Measurements from ENCODE around the gene OR5I1. TPM values are rescaled to one million over a fixed set of nuclear protein-coding genes. Genes with fewer than 3 reads are reported as not detected.

Gene OR5I1
- total and polyA plus RNA-seq, 2 donors from 2014 or later = not detected

DNA sequence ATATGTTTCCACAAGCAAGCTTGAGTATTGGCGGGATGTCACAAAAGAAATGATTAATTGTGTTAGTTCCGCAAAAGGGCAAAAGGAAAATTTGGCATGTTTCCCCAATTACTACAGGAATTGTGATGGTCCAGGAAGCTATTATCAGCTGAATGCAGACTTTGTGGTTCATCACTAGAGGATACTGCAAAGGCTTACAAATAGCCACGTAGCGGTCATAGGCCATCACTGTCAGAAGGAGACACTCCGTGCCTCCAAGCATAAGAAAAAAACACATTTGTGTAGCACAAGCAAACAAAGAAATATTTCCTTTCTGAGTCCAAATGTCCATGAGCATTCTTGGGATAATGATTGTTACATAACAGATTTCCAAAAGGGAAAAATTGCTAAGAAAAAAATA lies 31.7 kb upstream of the OR5I1 start:
- FAIRE-seq = no peak
- TF ChIP-seq, protein P1, sequence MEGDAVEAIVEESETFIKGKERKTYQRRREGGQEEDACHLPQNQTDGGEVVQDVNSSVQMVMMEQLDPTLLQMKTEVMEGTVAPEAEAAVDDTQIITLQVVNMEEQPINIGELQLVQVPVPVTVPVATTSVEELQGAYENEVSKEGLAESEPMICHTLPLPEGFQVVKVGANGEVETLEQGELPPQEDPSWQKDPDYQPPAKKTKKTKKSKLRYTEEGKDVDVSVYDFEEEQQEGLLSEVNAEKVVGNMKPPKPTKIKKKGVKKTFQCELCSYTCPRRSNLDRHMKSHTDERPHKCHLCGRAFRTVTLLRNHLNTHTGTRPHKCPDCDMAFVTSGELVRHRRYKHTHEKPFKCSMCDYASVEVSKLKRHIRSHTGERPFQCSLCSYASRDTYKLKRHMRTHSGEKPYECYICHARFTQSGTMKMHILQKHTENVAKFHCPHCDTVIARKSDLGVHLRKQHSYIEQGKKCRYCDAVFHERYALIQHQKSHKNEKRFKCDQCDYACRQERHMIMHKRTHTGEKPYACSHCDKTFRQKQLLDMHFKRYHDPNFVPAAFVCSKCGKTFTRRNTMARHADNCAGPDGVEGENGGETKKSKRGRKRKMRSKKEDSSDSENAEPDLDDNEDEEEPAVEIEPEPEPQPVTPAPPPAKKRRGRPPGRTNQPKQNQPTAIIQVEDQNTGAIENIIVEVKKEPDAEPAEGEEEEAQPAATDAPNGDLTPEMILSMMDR (IDR thresholded peaks at IDR 0.05; ENCODE audit: borderline replicate concordance, extremely low read depth, insufficient read depth) = no peak
- no peak overlapping the region for H3K27ac ChIP-seq (ENCODE audit: low read depth in 2 of 2, low read length in 2 of 2)
- H3K4me1 ChIP-seq (ENCODE audit: control insufficient read depth in 2 of 3, insufficient read depth in 2 of 3, low read depth in 1 of 3, low read length in 3 of 3) = no peaks in the 10 kb centered on the region
- no peaks in the 10 kb centered on the region for H3K9me3 ChIP-seq (ENCODE audit: control insufficient read depth in 2 of 3, insufficient read depth in 1 of 3, low read length in 3 of 3)
- no peaks in the 10 kb centered on the region for H3K36me3 ChIP-seq (ENCODE audit: control insufficient read depth in 2 of 3, insufficient read depth in 3 of 3, low read length in 3 of 3)
- intact Hi-C loops (cut with DNase I) = no loop called here
- H3K4me3 ChIP-seq (ENCODE audit: low read length in 3 of 3) = no peak overlapping the region
- no peak for DNase-seq
- H3K27me3 ChIP-seq (ENCODE audit: control insufficient read depth, insufficient read depth, low read length) = no peaks in the 10 kb centered on the region
- H3K9ac ChIP-seq (ENCODE audit: low read length in 3 of 3) = no peak overlapping the region

DNA sequence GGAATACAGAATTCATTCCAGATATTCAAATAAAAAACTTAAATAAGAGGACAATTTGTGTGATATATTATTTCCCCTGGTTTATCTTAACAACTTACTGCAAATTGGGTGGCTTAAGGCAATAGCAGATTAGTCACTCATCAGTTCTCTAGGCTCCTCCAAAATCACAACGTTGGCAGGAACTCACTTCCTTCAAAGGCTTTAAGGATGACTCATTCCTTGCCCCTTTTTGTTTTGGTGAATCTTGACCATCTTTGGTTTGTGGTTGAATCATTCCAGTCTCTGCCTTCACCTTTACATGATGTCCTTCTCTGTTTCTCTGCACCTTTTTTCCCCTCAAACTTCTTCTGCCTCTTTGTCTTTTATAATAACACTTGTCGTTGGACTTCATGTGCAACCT lies 30.2 kb upstream of the OR5I1 start:
- Histone ChIP-seq H3K27ac (ENCODE audit: low read depth in 2 of 2, low read length in 2 of 2) (no peak overlapping the region), H3K4me3 (ENCODE audit: low read length in 3 of 3) (no peak overlapping the region), H3K9me3 (ENCODE audit: control insufficient read depth in 2 of 3, insufficient read depth in 1 of 3, low read length in 3 of 3) (no peaks in the 10 kb centered on the region), H3K36me3 (ENCODE audit: control insufficient read depth in 2 of 3, insufficient read depth in 3 of 3, low read length in 3 of 3) (no peaks in the 10 kb centered on the region), H3K9ac (ENCODE audit: low read length in 3 of 3) (no peak overlapping the region), H3K27me3 (ENCODE audit: control insufficient read depth, insufficient read depth, low read length) (no peaks in the 10 kb centered on the region), H3K4me1 (ENCODE audit: control insufficient read depth in 2 of 3, insufficient read depth in 2 of 3, low read depth in 1 of 3, low read length in 3 of 3) (no peaks in the 10 kb centered on the region)
- DNase-seq (no peak), FAIRE-seq (no peak)
- TF ChIP-seq, protein P1 (IDR thresholded peaks at IDR 0.05; ENCODE audit: borderline replicate concordance, extremely low read depth, insufficient read depth) = no peak
- intact Hi-C loops (cut with DNase I) = no loop called here

DNA sequence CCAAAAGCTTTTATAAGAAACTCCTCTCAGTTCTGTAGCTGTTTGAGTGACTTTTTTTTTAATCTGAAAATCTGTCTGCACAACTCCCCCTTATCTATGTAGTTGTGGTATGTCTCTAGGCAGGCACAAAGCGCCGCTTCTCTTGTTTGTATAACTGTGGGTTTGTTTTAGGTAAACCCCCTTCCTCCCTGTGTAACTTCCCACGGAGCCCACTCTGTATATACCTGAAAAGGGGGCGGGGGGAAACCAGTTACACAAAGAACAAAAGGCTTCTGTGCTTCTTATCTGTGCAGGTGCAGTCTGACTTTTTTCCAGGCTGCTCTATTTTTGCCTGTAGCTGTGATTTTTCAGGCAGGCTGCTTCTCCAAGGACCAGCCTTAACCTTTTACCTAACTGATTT lies 20.3 kb upstream of the OR5I1 start:
- DNase-seq = no peak
- no peak for FAIRE-seq
- TF ChIP-seq, protein P1 (IDR thresholded peaks at IDR 0.05; ENCODE audit: borderline replicate concordance, extremely low read depth, insufficient read depth) = no peak
- intact Hi-C loops (cut with DNase I) = no loop called here
- H3K27ac ChIP-seq (ENCODE audit: low read depth in 2 of 2, low read length in 2 of 2) = no peak overlapping the region
- no peaks in the 10 kb centered on the region for H3K36me3 ChIP-seq (ENCODE audit: control insufficient read depth in 2 of 3, insufficient read depth in 3 of 3, low read length in 3 of 3)
- no peaks in the 10 kb centered on the region for H3K4me1 ChIP-seq (ENCODE audit: control insufficient read depth in 2 of 3, insufficient read depth in 2 of 3, low read depth in 1 of 3, low read length in 3 of 3)
- no peaks in the 10 kb centered on the region for H3K9me3 ChIP-seq (ENCODE audit: control insufficient read depth in 2 of 3, insufficient read depth in 1 of 3, low read length in 3 of 3)
- no peak overlapping the region for H3K9ac ChIP-seq (ENCODE audit: low read length in 3 of 3)
- no peaks in the 10 kb centered on the region for H3K27me3 ChIP-seq (ENCODE audit: control insufficient read depth, insufficient read depth, low read length)
- H3K4me3 ChIP-seq (ENCODE audit: low read length in 3 of 3) = no peak overlapping the region

DNA sequence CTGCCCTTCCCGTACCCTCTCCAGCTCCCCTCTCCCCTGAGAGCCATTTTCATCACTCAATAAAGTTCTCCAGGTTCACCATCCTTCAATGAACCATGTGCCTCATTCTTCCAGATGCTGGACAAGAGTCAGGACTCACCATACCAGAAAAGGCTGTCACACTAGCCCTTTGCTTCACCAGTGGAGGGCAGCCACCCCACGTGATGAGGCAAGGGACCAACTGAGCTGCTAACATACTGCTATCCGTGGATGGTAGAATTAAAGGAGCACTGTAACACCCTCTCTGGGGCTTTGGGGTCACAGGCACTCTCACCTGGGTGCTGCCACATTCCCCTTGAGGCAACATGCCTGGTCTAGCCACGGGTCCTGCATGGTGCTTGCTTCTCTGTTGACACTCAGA lies 13.1 kb upstream of the OR5I1 start:
- H3K27me3 ChIP-seq (ENCODE audit: control insufficient read depth, insufficient read depth, low read length) = no peaks in the 10 kb centered on the region
- intact Hi-C loops (cut with DNase I) = no loop called here

More for the DNA sequence above, 13.1 kb upstream of the OR5I1 start:
- H3K4me3 ChIP-seq (ENCODE audit: low read length in 3 of 3) = no peak overlapping the region
- TF ChIP-seq, protein P1 (IDR thresholded peaks at IDR 0.05; ENCODE audit: borderline replicate concordance, extremely low read depth, insufficient read depth) = no peak
- no peaks in the 10 kb centered on the region for H3K4me1 ChIP-seq (ENCODE audit: control insufficient read depth in 2 of 3, insufficient read depth in 2 of 3, low read depth in 1 of 3, low read length in 3 of 3)
- DNase-seq (no peak), FAIRE-seq (no peak)
- no peaks in the 10 kb centered on the region for H3K9me3 ChIP-seq (ENCODE audit: control insufficient read depth in 2 of 3, insufficient read depth in 1 of 3, low read length in 3 of 3)
- H3K27ac ChIP-seq (ENCODE audit: low read depth in 2 of 2, low read length in 2 of 2) = no peak overlapping the region
- H3K9ac ChIP-seq (ENCODE audit: low read length in 3 of 3) = no peak overlapping the region
- H3K36me3 ChIP-seq (ENCODE audit: control insufficient read depth in 2 of 3, insufficient read depth in 3 of 3, low read length in 3 of 3) = no peaks in the 10 kb centered on the region
